Bronchial epithelial cell (primary cell): ENCODE measurements around the gene ZPLD1. TPM values are rescaled to one million over a fixed set of nuclear protein-coding genes. Genes with fewer than 3 reads are reported as not detected.

ENCODE experiments used
- DNase-seq: peaks from one replicate; pipeline ENCODE4 v3.0.0-alpha.2; 2010; ENCODE audit warnings: low read depth
- FAIRE-seq: peaks from 2 replicates; lab custom pipeline; 2011; peaks lifted over from hg19 to GRCh38; lab: Jason Lieb, UNC
- H3K27me3 ChIP-seq: 2 replicates; pipeline ENCODE4 v1.5.1; 2011; ENCODE audit warnings: low read length; ENCODE audit not compliant: control insufficient read depth, insufficient read depth
- H3K36me3 ChIP-seq: 2 replicates; pipeline ENCODE4 v1.5.1; 2011; ENCODE audit warnings: low read length; ENCODE audit not compliant: control insufficient read depth, insufficient read depth
- H3K4me3 ChIP-seq: 2 replicates; pipeline ENCODE4 v1.5.1; 2011; ENCODE audit warnings: mild to moderate bottlenecking, low read depth, low read length, control low read depth
- total RNA-seq: library from RNA; depleted of rRNA; stranded (reverse); fragments of >200 nt; gene quantifications from 2 replicates; pipeline ENCODE4 v1.2.1, GENCODE V29; 2014
- TF ChIP-seq, protein P1 (sequence below): IDR thresholded peaks from 2 replicates; pipeline ENCODE4 v1.5.1; 2011; ENCODE audit warnings: mild to moderate bottlenecking, moderate library complexity, low read length, control low read depth, inconsistent platforms; ENCODE audit not compliant: insufficient read depth, severe bottlenecking

The ZPLD1 gene
- total RNA-seq, 1 donor from 2014 or later, result 3.9 TPM

DNA sequence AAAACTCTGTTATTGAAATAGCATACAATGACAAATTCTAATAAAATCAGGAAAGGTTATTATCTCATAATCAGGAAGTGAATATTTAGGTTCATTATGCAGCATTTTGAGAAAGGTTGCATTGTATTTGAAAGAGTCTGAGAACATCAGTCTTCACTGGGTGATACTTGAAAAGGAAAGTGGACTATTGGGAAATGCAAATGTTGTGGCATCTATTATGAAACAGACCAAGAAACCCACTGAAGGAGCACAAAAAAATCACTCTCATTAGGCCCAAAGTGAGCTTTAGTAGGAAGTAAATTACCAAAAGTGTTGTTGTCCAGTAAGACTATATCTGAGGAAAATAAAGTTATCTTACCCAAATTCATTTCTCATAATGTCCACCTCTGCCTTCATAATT lies 90.8 kb downstream of the ZPLD1 start:
- Histone ChIP-seq H3K27me3 (no peaks in the 10 kb centered on the region), H3K36me3 (no peaks in the 10 kb centered on the region), H3K4me3 (no peak overlapping the region)
- TF ChIP-seq, protein P1, sequence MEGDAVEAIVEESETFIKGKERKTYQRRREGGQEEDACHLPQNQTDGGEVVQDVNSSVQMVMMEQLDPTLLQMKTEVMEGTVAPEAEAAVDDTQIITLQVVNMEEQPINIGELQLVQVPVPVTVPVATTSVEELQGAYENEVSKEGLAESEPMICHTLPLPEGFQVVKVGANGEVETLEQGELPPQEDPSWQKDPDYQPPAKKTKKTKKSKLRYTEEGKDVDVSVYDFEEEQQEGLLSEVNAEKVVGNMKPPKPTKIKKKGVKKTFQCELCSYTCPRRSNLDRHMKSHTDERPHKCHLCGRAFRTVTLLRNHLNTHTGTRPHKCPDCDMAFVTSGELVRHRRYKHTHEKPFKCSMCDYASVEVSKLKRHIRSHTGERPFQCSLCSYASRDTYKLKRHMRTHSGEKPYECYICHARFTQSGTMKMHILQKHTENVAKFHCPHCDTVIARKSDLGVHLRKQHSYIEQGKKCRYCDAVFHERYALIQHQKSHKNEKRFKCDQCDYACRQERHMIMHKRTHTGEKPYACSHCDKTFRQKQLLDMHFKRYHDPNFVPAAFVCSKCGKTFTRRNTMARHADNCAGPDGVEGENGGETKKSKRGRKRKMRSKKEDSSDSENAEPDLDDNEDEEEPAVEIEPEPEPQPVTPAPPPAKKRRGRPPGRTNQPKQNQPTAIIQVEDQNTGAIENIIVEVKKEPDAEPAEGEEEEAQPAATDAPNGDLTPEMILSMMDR, result no peak
- no peak for DNase-seq
- FAIRE-seq, result no peak

DNA sequence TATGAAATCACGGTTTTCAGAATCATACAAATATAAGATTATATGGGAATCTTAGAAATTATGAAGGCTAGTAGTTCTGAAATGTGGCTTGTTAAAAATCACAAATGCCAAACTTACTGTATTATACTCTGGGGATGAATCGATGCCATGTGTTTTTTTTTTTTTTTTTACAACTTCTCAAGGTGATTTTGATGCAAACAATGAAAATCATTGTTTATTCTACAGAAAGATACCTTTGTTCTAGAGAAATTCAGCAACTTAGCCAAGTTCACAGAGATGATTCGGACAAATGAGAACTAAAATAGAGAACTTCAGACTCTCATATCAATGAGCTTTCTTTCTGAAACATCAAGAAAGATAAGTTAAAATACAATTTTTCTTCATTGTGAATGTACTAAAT lies 92.0 kb downstream of the ZPLD1 start:
- DNase-seq (no peak), FAIRE-seq (no peak)
- Histone ChIP-seq H3K27me3 (no peaks in the 10 kb centered on the region), H3K36me3 (no peaks in the 10 kb centered on the region), H3K4me3 (no peak overlapping the region)
- TF ChIP-seq, protein P1, result no peak

DNA sequence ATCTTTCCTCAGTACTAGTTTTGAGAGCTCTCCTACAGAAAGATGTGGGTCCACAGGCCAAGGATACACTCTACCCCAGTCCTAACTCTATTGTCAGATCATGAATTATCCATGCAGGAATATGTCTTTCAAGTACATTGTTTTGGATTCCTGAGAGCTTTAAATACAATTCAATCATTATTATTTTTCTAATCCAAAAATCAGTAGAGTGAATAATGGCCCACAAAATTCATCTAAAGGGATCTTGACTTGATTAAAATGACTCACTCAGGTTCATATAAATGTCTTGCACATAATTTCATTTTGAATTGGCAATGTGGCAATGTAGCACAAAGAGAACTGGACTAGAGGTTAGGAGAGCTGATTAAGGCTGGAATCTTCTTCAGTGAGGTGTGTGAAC lies 93.9 kb downstream of the ZPLD1 start:
- Histone ChIP-seq H3K36me3 (no peaks in the 10 kb centered on the region), H3K4me3 (no peak overlapping the region), H3K27me3 (no peaks in the 10 kb centered on the region)
- FAIRE-seq, result no peak
- no peak for DNase-seq
- TF ChIP-seq, protein P1, result no peak
